B cell (primary cell): ENCODE data around the gene BCL6B. TPM values are rescaled to one million over a fixed set of nuclear protein-coding genes. Genes with fewer than 3 reads are reported as not detected.

ENCODE experiments used
- ATAC-seq: fragments of 200-7000 bp; cut with Tn5 transposase; one replicate; pipeline ENCODE4 v1.10.0; 2021; ENCODE audit warnings: low read depth, mild to moderate bottlenecking, moderate number of reproducible peaks, moderate library complexity
- CTCF ChIA-PET: fragments of 350-600 bp; sonication (Branson Sonifier 250); formaldehyde crosslinking; loops from one replicate; lab custom pipeline; 2021; ENCODE audit warnings: antibody characterized with exemption, inconsistent platforms; lab: Charles Lee
- POLR2A ChIA-PET: fragments of 350-600 bp; sonication (Branson Sonifier 250); formaldehyde crosslinking; loops from one replicate; lab custom pipeline; 2021; ENCODE audit warnings: antibody characterized with exemption; lab: Charles Lee
- DNase-seq: peaks from one replicate; pipeline ENCODE4 v3.0.0; 2013
- H2AFZ ChIP-seq: 2 replicates; pipeline ENCODE4 v1.6.1; 2012; ENCODE audit warnings: mild to moderate bottlenecking, low read depth, low read length; ENCODE audit not compliant: insufficient read depth, poor library complexity, severe bottlenecking
- H3K27ac ChIP-seq, 2 donors: 1 replicate in 1 of 2; 2 replicates in 1 of 2; pipeline ENCODE4 v1.5.1; 2012 to 2013; ENCODE audit warnings: low read length in 2 of 2, mild to moderate bottlenecking in 2 of 2, moderate library complexity in 1 of 2
- H3K27me3 ChIP-seq, 4 experiments: fragments of 200-600 bp in 1 of 4; sonication (generic) in 1 of 4; replicated peaks in 1 of 4; 1 replicate in 2 of 4; 2 replicates in 2 of 4; pipeline versions ENCODE4 v1.6.1 to v1.7.0; 2013 to 2016; ENCODE audit warnings: low read length in 3 of 4, mild to moderate bottlenecking in 2 of 4, mixed read lengths in 1 of 4, moderate library complexity in 1 of 4; ENCODE audit not compliant: insufficient read depth in 4 of 4, control insufficient read depth in 3 of 4; ENCODE audit errors: control extremely low read depth in 1 of 4
- H3K36me3 ChIP-seq, 2 experiments: replicated peaks in 1 of 2; 1 replicate in 1 of 2; 2 replicates in 1 of 2; pipeline versions ENCODE4 v1.6.1 to v1.7.1; 2013; ENCODE audit warnings: low read length in 1 of 2; ENCODE audit not compliant: insufficient read depth in 2 of 2, control insufficient read depth in 1 of 2; ENCODE audit errors: control extremely low read depth in 1 of 2, extremely low read depth in 1 of 2
- H3K4me1 ChIP-seq, 2 donors: fragments of 200-600 bp in 1 of 2; sonication (generic) in 1 of 2; 1 replicate in 1 of 2; 2 replicates in 1 of 2; pipeline versions ENCODE4 v1.5.1 to v1.6.1; 2013 to 2017; ENCODE audit warnings: low read length in 2 of 2; ENCODE audit not compliant: control insufficient read depth in 2 of 2, insufficient read depth in 2 of 2
- H3K4me2 ChIP-seq: replicated peaks from 2 replicates; pipeline ENCODE3; 2012; ENCODE audit warnings: mild to moderate bottlenecking, low read depth, low read length; ENCODE audit not compliant: poor library complexity, severe bottlenecking
- H3K4me3 ChIP-seq, 5 experiments: fragments of 200-600 bp in 1 of 5; sonication (generic) in 1 of 5; 1 replicate in 3 of 5; 2 replicates in 2 of 5; pipeline versions ENCODE4 v1.5.1 to v1.7.0; 2011 to 2016; ENCODE audit warnings: low read length in 4 of 5, mild to moderate bottlenecking in 4 of 5, low read depth in 2 of 5, control low read depth in 1 of 5, moderate library complexity in 1 of 5; ENCODE audit not compliant: insufficient read depth in 1 of 5; ENCODE audit errors: control extremely low read depth in 1 of 5, extremely low read depth in 1 of 5
- H3K79me2 ChIP-seq: fragments of 200-600 bp; sonication (generic); one replicate; pipeline ENCODE4 v1.6.0; 2016; ENCODE audit warnings: low read length; ENCODE audit not compliant: control insufficient read depth, insufficient read depth
- H3K9ac ChIP-seq: fragments of 200-600 bp; sonication (generic); 2 replicates; pipeline ENCODE4 v1.6.1; 2017; ENCODE audit warnings: mild to moderate bottlenecking, low read length, moderate library complexity
- H3K9me3 ChIP-seq, 3 donors: one replicate each; pipeline versions ENCODE4 v1.6.1 to v1.7.1; 2013; ENCODE audit warnings: low read length in 2 of 3; ENCODE audit not compliant: control insufficient read depth in 2 of 3, insufficient read depth in 1 of 3; ENCODE audit errors: control extremely low read depth in 1 of 3
- H4K20me1 ChIP-seq: 2 replicates; pipeline ENCODE4 v1.6.0; 2012; ENCODE audit warnings: mild to moderate bottlenecking, low read length; ENCODE audit not compliant: insufficient read depth, control insufficient read depth, poor library complexity, severe bottlenecking
- H3K27ac Mint-ChIP-seq: one replicate; pipeline ENCODE4 v1.8.0; 2021; ENCODE audit warnings: mixed read lengths
- H3K27me3 Mint-ChIP-seq: one replicate; pipeline ENCODE4 v1.8.0; 2021; ENCODE audit warnings: mixed read lengths
- H3K4me1 Mint-ChIP-seq: one replicate; pipeline ENCODE4 v1.8.0; 2021; ENCODE audit warnings: mixed read lengths
- H3K4me3 Mint-ChIP-seq: one replicate; pipeline ENCODE4 v1.8.0; 2021; ENCODE audit warnings: mixed read lengths
- H3K9me3 Mint-ChIP-seq: one replicate; pipeline ENCODE4 v1.8.0; 2022; ENCODE audit warnings: mixed read lengths; ENCODE audit not compliant: insufficient read depth
- CTCF ChIP-seq: fragments of 200-600 bp; IDR thresholded peaks from one replicate; pipeline ENCODE4 v1.8.0; 2022; ENCODE audit warnings: antibody characterized with exemption, mild to moderate bottlenecking
- EZH2 ChIP-seq: IDR thresholded peaks from 2 replicates; pipeline ENCODE4 v1.6.1; 2012; ENCODE audit warnings: borderline replicate concordance, low read depth, mild to moderate bottlenecking, moderate library complexity, low read length; ENCODE audit not compliant: insufficient read depth, poor library complexity, severe bottlenecking
- WGBS: methylation state at CpG from one replicate; pipeline ENCODE4 v1.1.5; 2013; ENCODE audit warnings: missing lambda C conversion rate; ENCODE audit not compliant: insufficient coverage; 5-methylcytosine and 5-hydroxymethylcytosine counted together
- intact Hi-C: fragments of 100-400 bp; cut with micrococcal nuclease; formaldehyde crosslinking; loops from one replicate; pipeline ENCODE4 v1.10.0; 2022
- polyA plus RNA-seq: library from polyadenylated mRNA; depleted of rRNA; stranded (reverse); fragments of >200 nt; gene quantifications from 2 replicates; pipeline ENCODE4 v1.2.3, GENCODE V29; 2012
- total RNA-seq, 2 donors: library from RNA; stranded (reverse); fragments of 120-200 nt in 1 of 2; gene quantifications; 1 replicate in 1 of 2; 2 replicates in 1 of 2; pipeline versions ENCODE4 v1.2.3 to v1.2.4, GENCODE V29; 2013 to 2022

BCL6B gene
- total and polyA plus RNA-seq, 2 donors (not counting 1 experiment from before 2014, with no cell fraction given): 0.25 to 0.34 TPM

- WGBS: 93% methylated on average over 2 of the region's 3 CpGs
- H3K9me3 Mint-ChIP-seq: no peaks in the 10 kb centered on the region
- no peaks in the 10 kb centered on the region for H3K27me3 ChIP-seq
- intact Hi-C loops: loop anchor here (10.0 kb wide), 2 partner anchors 558 to 818 kb away; partner anchors contain the start of genes CD68 and KDM6B
- H3K27ac Mint-ChIP-seq: peak overlapping the region; percentile 96
- H3K27me3 Mint-ChIP-seq: no peaks in the 10 kb centered on the region
- peak overlapping the region; percentile 97 for H3K4me3 Mint-ChIP-seq
- peak overlapping the region; percentile 86 for H3K4me2 ChIP-seq
- TF ChIP-seq EZH2: no peak
- no peak for TF ChIP-seq CTCF
- ChIA-PET CTCF (interaction anchor here (0.6 to 1.9 kb wide), 5 partner anchors 12 to 251 kb away, joined by 3 to 5 read pairs (median 4); partner anchors contain the start of gene SLC16A13), POLR2A (interaction anchor here (1.1 kb wide), 2 partner anchors 8 to 9 kb away, joined by 3 to 6 read pairs; no protein-coding TSS in a partner anchor)
- H2AFZ ChIP-seq: no peak overlapping the region
- peaks cover 24 to 43% of the 10 kb centered on the region in 2 donors for H3K4me1 ChIP-seq
- H3K9ac ChIP-seq: no peak overlapping the region
- H3K36me3 ChIP-seq: peaks cover 0 to 20% of the 10 kb centered on the region in 2 experiments
- H3K9me3 ChIP-seq: peaks cover 0 to 3% (median 0%) of the 10 kb centered on the region in 3 donors
- ATAC-seq: no peak
- H3K4me1 Mint-ChIP-seq: peaks cover 42% of the 10 kb centered on the region
- H3K79me2 ChIP-seq: peaks cover 35% of the 10 kb centered on the region
- H3K4me3 ChIP-seq: no peak overlapping the region
- no peak overlapping the region for H3K27ac ChIP-seq
- no peaks in the 10 kb centered on the region for H4K20me1 ChIP-seq
- peak; percentile 17 for DNase-seq
These were observed 6.4 kb upstream of the BCL6B start for GRCh38 chr17:7016418-7016817.
